Bone marrow (tissue), 2 donors: ENCODE results near the gene CFAP157.
"Not testable (repeated sequence)": the region's sequence is repeated elsewhere in the genome, so short reads cannot be mapped to it uniquely, and the experiment has no call there.

Experiments
- DNase-seq, 2 donors: peaks; one replicate each; lab custom pipeline; 2025; lab: John Stamatoyannopoulos, UW

CFAP157 gene

DNA sequence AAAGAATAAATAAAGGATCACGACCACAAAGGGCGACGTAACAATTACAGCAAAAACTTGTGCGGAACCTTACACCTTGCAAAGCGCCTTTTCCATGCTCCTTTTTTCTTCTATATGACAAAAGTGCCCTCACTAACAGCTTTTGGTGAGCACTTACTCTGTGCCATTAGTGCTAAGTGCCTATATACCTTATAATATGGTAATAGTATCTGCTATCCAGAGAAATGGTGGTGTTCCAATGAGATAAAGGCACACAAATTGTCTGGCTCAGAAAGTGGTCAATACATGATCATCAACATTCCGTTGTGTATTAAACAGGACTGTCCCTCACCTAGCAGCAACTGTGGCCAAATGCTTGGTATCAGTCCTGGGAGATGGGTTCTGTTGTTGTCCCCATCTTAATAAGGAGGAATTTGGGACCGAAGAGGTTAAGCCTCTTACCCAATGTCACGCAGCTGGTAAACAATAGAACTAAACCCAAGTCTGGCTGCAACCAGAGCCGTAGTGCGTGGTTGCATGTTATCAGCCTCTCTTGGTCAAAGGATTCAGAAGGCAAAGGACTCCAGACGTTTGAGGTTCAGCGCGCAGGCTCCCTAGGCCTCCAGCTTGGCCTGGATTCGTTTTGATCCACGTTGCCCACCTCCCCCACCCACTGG is 28.9 kb downstream of the CFAP157 start:
- DNase-seq = no peak

DNA sequence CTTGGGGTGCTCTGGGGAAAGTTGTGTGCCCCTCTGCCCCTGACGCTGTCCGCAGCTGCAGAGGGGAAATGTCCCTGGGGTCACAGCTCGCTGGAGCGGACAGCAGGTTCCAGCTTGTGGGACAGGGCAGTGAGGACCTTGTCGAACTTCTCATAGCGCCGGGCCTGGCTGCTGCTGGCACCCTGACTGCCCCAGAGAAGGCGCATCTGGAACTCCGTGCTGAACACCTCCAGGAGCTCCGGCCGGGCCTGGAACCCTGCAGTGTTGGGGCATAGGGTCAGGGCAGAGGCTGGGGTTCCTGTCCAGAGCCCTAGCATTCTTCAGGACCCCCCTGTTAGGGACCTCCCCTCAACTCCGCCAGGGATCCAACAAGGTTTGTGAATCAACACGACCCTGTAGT is 31.9 kb downstream of the CFAP157 start:
- DNase-seq = no peak

DNA sequence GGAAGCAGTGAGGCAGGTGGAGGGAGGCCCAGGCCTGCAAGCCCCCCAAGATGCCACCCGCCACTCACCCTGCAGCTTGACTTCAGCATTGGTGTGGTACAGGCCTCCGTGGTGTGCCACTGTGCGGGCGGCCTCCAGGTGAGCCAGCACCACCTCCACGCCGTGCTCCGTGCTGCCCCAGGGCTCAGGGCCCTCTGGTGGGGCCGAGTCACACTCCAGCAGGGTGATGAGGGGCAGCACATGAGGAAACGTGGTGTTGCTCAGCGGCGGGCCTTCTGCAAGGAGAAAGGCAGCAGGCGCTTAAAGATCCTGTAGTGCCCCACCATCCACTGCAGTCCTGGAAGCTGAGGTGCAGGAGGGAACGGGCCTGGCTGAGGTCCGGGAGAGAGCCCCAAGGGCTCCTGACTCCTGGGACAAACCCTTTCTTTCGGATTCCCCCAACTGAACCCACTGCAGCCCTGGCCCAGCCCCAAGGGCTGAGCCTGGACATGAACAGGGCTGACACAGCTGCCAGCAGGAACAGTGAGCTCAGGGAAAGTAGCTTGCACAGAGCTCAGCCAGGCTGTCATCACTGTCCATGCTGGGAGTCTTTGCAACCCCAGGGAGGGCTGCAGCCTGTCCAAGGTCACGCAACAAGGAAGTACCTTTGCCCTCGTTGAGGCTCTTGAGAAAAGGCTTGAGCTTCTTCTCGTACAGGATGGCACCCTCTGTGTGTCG is 33.0 kb downstream of the CFAP157 start:
- no peak for DNase-seq

GRCh38 chr9:127741831-127742434 is 35.1 kb downstream of the CFAP157 start:
- DNase-seq = no peak

DNA sequence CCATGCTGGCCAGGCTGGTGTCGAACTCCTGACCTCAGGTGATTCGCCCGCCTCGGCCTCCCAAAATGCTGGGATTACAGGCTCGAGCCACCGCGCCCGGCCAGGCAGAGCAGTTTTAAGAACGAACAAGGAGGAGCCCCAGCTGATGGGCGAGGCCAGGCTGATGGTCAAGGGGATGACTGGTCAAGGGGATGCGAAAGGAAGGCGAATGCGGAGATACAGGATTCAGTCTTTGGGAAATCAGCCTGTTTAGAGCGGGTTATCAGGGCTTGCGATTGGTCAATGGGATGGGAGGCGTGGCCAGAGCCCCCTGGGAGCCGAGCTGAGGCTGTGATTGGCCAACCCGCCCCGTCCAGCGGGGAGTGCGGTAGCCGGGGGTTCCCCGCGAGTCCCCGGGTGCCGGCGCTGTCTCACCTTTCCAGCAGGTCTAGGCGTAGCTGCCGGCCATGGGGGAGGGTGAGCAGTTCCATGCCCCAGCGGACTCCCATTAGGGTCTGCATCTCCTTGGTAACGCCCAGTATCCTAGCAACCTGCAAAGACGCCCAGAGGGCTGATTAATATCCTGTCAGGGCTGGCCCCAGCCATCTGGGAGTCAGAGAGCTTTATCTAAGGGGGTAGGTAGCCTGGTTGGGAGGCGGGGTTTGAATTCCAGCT is 35.8 kb downstream of the CFAP157 start:
- DNase-seq = no peak

DNA sequence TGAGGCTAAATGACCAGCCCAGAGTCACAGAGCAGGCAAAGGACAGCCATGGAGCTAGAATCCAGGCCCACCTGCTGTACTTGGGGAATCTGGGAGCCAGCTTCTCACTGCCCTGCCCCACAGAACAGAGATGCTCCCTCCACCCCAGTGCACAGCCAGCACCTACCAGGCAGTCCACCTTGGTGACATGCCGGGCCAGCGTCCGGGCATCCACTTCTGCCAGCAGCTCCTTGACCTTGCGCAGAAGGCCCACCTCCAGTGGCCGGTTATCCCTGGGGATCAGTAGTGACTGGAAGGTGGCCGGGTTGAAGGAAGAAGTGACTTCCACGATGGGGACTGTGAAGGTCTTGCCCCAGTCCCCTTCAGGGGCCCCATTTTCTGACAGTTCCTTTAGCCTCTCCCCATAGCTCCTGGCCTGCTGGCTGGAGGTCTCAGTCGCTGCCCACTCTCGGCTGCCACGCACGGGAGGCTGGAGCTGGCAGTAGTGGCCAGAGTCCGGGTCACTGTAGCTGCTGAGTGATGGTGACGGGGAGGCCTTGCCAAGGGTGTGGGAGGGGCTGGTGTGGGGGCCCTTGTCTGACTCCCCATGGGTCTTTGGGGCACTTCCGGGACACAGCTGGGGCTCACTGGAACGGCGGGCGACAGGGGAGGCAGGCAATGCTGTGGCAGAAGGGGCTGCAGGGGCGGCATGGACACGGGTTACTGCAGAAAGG is 37.8 kb downstream of the CFAP157 start:
- no peak for DNase-seq

DNA sequence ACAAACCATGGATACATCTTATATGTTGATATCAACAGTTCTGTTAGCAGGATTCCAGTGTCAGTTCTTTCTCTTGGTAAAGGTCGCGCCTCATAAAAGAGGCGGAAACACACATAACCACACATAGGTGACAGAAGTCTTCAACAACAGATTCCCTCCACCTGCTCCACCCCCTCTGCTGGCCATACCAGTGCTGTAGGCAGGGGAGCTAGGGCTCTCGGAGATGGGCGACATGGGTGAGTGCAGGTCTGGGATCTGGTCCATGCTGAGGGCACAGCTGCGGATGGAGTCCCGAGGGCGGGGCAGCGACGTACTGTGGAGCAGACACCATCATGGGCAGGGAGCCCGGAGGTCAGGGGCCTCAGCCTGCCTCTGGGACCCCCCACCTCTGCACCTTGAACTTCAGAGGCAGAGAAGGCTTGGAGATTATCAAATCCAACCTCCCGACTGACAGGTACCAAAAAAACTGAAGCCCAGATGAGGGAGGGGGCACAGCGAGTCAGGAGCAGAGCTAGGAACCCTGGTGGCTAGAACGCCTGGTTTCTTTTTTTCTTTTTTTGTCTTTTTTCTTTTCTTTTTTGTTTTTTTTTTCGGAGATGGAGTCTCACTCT is 40.3 kb downstream of the CFAP157 start:
- DNase-seq = no peak

DNA sequence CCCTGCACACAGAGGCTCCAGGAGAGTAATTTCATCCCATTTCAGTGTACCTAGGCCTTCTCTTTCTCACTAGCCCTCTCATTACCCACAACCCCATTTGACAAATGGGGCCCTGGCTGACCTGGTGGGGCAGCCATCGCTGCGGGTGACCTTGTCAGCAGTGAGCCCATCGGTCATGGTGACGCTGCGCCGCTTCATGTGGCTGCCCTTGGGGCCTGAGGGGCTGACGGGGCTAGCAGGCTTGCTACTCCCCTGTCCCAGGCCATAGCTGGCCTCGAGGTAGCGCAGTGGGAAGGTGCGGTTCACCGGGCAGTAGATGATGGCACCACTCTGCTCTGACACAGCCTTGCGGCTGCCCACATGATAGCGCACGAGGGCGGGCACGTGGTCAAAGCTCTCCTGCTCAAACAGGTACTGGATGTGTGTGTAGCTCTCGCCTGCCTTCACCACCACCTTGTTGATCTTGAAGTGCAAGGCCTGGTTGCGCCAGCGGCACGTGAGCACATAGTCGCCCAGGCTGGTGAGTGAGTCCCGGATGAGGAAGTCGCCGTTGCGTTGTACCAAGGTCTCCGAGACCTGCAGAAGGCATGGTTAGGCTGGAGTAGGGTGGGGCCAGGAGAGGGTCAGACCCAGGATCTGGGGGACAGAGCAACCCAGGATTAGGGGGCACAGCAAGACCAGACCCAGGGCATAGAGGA is 42.5 kb downstream of the CFAP157 start:
- no peak for DNase-seq

DNA sequence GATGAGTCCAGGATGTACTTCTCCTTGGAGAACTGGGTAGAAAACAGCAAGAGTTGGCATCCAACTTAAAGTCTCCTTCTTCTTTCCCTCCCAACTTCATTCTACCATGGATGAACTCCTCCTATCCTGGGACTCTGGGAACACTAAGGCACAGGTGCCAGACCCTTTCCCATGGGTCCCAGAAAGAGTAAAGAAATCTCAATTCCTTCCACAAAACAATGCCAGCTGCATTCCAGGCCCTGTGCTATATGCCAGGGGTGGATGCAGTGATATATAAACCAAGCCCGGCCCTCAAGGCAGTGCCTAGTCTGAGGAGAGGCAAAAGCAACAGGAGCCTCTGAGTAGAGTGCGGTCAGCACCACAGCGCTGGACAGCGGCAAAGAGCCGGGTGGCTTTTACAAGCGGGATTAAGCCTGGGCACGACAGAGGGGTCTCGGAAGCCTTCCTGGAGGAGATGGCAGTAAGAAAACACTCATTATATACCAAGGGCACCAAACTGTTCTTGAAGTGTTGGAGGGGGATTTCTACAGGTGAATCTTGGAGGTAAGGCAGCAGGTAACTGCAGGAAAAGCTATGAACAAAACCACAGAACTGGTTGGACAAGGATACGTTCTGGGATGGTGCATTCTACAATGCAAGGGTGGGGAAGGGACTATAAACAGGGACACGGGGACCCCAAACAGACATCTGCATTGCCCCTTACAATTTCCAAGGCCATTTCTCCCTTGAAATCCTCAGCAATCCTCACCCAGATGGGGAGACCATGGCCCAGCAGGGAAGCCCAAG is 44.7 kb downstream of the CFAP157 start:
- no peak for DNase-seq

- no peak for DNase-seq
Observed at GRCh38 chr9:127753148-127753547, 46.4 kb downstream of the CFAP157 start.

DNA sequence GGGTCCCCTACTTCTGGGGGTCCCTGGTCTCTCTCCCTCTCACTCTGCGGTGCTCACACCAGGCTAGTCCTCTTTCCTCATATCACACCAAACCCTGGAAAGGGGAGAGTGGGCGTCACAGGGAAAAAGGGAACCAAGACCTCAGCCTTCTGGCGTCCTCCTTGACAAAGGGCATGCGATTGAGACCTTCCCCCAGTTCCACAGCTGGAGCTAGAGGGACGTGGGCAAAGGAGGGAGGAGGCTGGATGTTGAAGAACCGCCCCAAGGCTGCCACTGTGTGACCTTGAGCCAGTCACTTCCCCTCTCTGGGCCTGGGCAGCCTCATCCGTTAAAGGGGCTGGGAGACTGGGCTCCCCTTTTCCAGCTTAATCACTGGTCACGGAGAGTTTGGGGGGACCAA is 46.8 kb downstream of the CFAP157 start:
- no peak for DNase-seq

GRCh38 chr9:127754099-127755060 is 47.6 kb downstream of the CFAP157 start:
- no peak for DNase-seq

- no peak for DNase-seq
Observed at GRCh38 chr9:127755061-127756060, 48.6 kb downstream of the CFAP157 start.

GRCh38 chr9:127756233-127756632 is 49.4 kb downstream of the CFAP157 start:
- DNase-seq = no peak

DNA sequence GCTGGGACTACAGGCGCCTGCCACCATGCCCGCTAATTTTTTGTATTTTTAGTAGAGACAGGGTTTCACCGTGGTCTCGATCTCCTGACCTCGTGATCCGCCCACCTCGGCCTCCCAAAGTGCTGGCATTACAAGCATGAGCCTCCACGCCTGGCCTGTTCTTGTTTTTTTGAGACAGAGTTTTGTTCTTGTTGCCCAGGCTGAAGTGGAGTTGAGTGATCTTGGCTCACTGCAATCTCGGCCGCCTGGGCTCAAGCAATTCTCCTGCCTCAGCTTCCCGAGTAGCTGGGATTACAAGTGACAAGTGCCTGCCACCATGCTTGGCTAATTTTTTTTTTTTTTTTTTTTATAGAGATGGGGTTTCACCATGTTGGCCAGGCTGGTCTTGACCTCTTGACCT is 50.0 kb downstream of the CFAP157 start:
- DNase-seq = not testable (repeated sequence)

DNA sequence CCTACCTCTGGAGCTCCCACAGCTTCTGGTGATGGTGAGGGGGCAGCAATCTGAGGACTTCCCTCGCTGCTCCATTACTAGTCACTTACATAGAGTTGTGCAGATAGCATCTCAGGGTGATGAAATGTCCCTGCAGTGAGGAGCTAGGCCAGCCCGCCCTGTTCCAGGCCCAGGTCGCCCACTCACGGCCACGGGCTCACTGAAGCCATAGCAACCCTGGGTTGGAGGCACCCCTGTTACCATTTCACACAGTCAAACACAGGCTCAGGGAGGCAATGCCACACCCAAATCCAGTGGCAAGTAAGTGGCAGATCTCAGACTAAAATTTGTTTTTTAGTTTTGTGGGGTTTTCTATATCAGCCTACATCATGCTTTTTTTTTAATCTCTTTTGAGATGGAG is 52.1 kb downstream of the CFAP157 start:
- no peak for DNase-seq

DNA sequence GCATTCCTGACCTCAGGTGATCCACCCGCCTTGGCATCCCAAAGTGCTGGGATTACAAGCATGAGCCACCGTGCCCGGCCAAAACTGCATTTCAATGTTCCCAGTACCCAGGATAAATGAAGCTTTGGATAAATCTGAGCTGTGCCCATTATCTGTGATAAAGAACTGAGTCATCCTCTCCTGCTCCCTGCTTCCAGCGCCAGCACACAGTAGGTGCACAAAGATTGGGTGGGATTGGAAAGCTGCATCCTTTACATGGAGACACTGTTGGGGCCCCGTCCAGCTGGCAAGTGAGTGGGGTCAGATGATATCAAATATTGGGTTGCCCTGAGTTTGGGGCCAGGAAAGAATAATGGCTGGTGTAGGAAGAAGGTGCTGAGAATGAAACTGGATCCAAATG is 54.3 kb downstream of the CFAP157 start:
- DNase-seq = no peak

GRCh38 chr9:127761491-127761956 is 54.7 kb downstream of the CFAP157 start:
- no peak for DNase-seq
